ENCODE measurements around the gene SERTM2.

SERTM2 gene

GRCh38 chrX:111561851-111562250 is 50.4 kb downstream of the SERTM2 start:
- DNase-seq = no peak

DNA sequence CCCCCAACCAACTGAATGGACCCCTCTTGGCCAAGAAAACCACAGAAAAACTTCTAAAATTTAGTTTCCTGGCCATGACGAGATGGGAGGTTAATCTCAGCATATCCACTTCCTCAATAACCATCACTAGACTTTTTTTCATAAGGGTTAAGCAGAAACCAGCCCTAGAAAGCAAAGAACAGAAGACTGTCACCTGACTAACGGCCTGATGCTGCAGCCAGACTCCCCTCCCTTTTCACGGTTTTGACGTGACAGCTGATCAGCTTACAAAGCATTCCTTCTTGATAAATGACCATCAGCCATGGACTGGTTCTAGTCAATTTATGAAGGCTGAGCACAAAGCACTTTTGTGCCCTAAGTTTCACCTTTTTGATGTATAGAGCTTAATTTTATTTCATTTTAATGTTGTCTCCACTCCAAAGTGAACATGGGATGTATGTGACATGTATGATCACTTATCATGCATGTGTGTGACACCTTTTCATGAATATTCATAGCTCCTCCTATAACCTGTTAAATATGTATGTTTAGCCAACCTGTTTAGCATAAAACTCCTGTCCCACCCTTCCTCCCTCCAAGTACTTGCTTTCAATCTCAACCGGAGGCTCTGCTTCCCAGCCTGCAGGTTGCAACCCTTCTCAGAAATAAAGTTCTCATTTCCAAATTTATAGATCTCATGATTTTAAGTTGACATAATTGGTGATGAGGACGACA is 56.3 kb downstream of the SERTM2 start:
- no peak for DNase-seq

GRCh38 chrX:111568354-111568753 is 56.9 kb downstream of the SERTM2 start:
- no peak for DNase-seq

DNA sequence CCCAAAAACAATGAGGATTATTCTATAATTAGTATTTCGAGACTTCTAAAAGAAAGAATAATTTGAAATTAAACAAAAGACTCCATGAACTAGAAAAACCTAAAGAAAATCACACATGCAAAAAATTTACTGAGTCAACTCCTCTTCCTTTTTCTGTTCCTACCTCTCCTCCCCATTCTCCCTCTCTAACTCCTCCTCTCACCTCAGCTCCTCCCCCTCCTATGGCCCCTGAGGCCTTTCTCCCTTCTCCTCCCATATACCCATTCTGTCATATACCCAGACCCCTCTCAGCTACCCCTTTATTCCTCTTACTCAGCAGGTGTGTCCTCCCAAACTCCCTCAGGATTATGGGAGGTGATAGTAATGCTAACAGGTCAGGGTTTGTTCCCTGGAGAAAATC is 57.4 kb downstream of the SERTM2 start:
- no peak for DNase-seq
